ENCODE data around the gene TREML4. TPM values are rescaled to one million over a fixed set of nuclear protein-coding genes. Genes with fewer than 3 reads are reported as not detected.

TREML4 gene
- total RNA-seq, 2 donors from 2014 or later = not detected

- no peaks in the 10 kb centered on the region for H3K27me3 ChIP-seq (replicated peaks; ENCODE audit: insufficient read depth)
- H3K4me3 ChIP-seq = no peak overlapping the region
- ATAC-seq (ENCODE audit: insufficient number of reproducible peaks, low FRiP score, low read depth) (no peak), DNase-seq (ENCODE audit: low spot score) (no peak)
- H3K4me1 ChIP-seq (ENCODE audit: control insufficient read depth in 1 of 2, low read depth in 2 of 2) = no peaks in the 10 kb centered on the region
- H3K9me3 ChIP-seq = no peaks in the 10 kb centered on the region
- H3K27ac ChIP-seq = no peak overlapping the region
- TF ChIP-seq CTCF (IDR thresholded peaks at IDR 0.05) = no peak
- no peaks in the 10 kb centered on the region for H3K36me3 ChIP-seq
Measured at GRCh38 chr6:41269166-41269565, 41.0 kb downstream of the TREML4 start.

- H3K4me3 ChIP-seq = no peak overlapping the region
- H3K4me1 ChIP-seq (ENCODE audit: control insufficient read depth in 1 of 2, low read depth in 2 of 2) = no peaks in the 10 kb centered on the region
- H3K27ac ChIP-seq = no peak overlapping the region
- TF ChIP-seq CTCF (IDR thresholded peaks at IDR 0.05) = no peak
- H3K27me3 ChIP-seq (replicated peaks; ENCODE audit: insufficient read depth) = no peaks in the 10 kb centered on the region
- no peak for ATAC-seq (ENCODE audit: insufficient number of reproducible peaks, low FRiP score, low read depth)
- no peak for DNase-seq (ENCODE audit: low spot score)
- H3K9me3 ChIP-seq = no peaks in the 10 kb centered on the region
- no peaks in the 10 kb centered on the region for H3K36me3 ChIP-seq
Measured at GRCh38 chr6:41269716-41270115, 41.6 kb downstream of the TREML4 start.

GRCh38 chr6:41271901-41272395, 43.8 kb downstream of the TREML4 start:
- ATAC-seq (ENCODE audit: insufficient number of reproducible peaks, low FRiP score, low read depth) (no peak), DNase-seq (ENCODE audit: low spot score) (no peak)
- Histone ChIP-seq H3K4me3 (no peak overlapping the region), H3K27me3 (replicated peaks; ENCODE audit: insufficient read depth) (no peaks in the 10 kb centered on the region), H3K27ac (no peak overlapping the region), H3K36me3 (no peaks in the 10 kb centered on the region), H3K4me1 (ENCODE audit: control insufficient read depth in 1 of 2, low read depth in 2 of 2) (no peaks in the 10 kb centered on the region), H3K9me3 (no peaks in the 10 kb centered on the region)
- TF ChIP-seq CTCF (IDR thresholded peaks at IDR 0.05) = no peak

GRCh38 chr6:41272591-41273240, 44.6 kb downstream of the TREML4 start:
- H3K4me3 ChIP-seq = no peak overlapping the region
- no peaks in the 10 kb centered on the region for H3K9me3 ChIP-seq
- TF ChIP-seq CTCF (IDR thresholded peaks at IDR 0.05) = no peak
- DNase-seq (ENCODE audit: low spot score) (no peak), ATAC-seq (ENCODE audit: insufficient number of reproducible peaks, low FRiP score, low read depth) (no peak)
- no peaks in the 10 kb centered on the region for H3K27me3 ChIP-seq (replicated peaks; ENCODE audit: insufficient read depth)
- no peaks in the 10 kb centered on the region for H3K36me3 ChIP-seq
- no peak overlapping the region for H3K27ac ChIP-seq
- no peaks in the 10 kb centered on the region for H3K4me1 ChIP-seq (ENCODE audit: control insufficient read depth in 1 of 2, low read depth in 2 of 2)

- Histone ChIP-seq H3K4me3 (no peak overlapping the region), H3K36me3 (no peaks in the 10 kb centered on the region), H3K27me3 (replicated peaks; ENCODE audit: insufficient read depth) (no peaks in the 10 kb centered on the region), H3K9me3 (no peaks in the 10 kb centered on the region), H3K4me1 (ENCODE audit: control insufficient read depth in 1 of 2, low read depth in 2 of 2) (no peaks in the 10 kb centered on the region), H3K27ac (no peak overlapping the region)
- TF ChIP-seq CTCF (IDR thresholded peaks at IDR 0.05) = no peak
- ATAC-seq (ENCODE audit: insufficient number of reproducible peaks, low FRiP score, low read depth) (no peak), DNase-seq (ENCODE audit: low spot score) (no peak)
Measured at GRCh38 chr6:41273714-41274113, 45.6 kb downstream of the TREML4 start.

All from thoracic aorta (tissue), 2 donors.